HL-60 (cell line): Measurements from ENCODE around the gene ZNF79.

Experiments
- DNase-seq, 2 experiments: peaks; one replicate each; pipeline ENCODE4 v3.0.0-alpha.2; 2010 to 2020; ENCODE audit warnings: low read depth in 1 of 2, low spot score in 1 of 2
- H3K27ac ChIP-seq: fragments of 250-450 bp; sonication (Bioruptor Pico); replicated peaks from 2 replicates; pipeline ENCODE4 v1.5.1; 2020; ENCODE audit warnings: mild to moderate bottlenecking, moderate library complexity
- H3K27me3 ChIP-seq: fragments of 250-450 bp; sonication (Bioruptor Pico); 2 replicates; pipeline ENCODE4 v1.5.1; 2021; ENCODE audit warnings: mild to moderate bottlenecking, moderate library complexity; ENCODE audit not compliant: insufficient read depth, poor library complexity, severe bottlenecking
- H3K4me3 ChIP-seq: replicated peaks from 2 replicates; pipeline ENCODE4 v1.5.1; 2011; ENCODE audit warnings: mild to moderate bottlenecking, control low read depth, low read length; ENCODE audit not compliant: insufficient read depth
- GABPA ChIP-seq: IDR thresholded peaks from 2 replicates; pipeline ENCODE4 v1.6.1; 2012; ENCODE audit warnings: low read depth
- POLR2AphosphoS5 ChIP-seq: IDR thresholded peaks from 2 replicates; pipeline ENCODE4 v1.6.1; 2012; ENCODE audit warnings: low read depth
- REST ChIP-seq: IDR thresholded peaks from 2 replicates; pipeline ENCODE4 v1.6.1; 2012; ENCODE audit warnings: low read depth; ENCODE audit not compliant: insufficient replicate concordance
- SPI1 ChIP-seq: IDR thresholded peaks from 2 replicates; pipeline ENCODE4 v1.6.1; 2012; ENCODE audit warnings: low read depth, mild to moderate bottlenecking, borderline replicate concordance
- TF ChIP-seq, protein P1 (sequence below): IDR thresholded peaks from one replicate; pipeline ENCODE4 v1.5.1; 2011; ENCODE audit warnings: low read length, control low read depth, inconsistent platforms; ENCODE audit not compliant: insufficient read depth

The ZNF79 gene

DNA sequence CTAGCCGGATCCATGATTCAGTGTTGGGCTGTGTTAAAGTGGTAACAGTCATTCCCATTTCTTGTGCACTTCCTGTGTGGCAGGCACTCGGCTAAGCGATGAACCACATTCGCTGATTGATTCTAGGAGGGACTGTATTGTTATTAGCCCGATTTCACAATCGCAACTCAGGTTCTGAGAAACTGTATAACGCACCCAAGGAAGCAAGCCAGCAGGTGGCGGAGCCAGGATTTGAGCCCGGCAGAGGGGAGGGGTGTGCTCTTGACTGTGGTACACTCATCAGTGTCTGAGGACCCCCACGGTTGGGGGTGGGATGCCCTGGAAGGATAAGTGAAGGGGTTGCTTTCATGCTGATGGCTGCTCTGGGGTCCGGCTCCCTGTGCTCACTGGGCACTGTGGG, 61.8 kb downstream of the ZNF79 start:
- DNase-seq = no peak
- H3K27ac ChIP-seq = no peak overlapping the region
- no peaks in the 10 kb centered on the region for H3K27me3 ChIP-seq

DNA sequence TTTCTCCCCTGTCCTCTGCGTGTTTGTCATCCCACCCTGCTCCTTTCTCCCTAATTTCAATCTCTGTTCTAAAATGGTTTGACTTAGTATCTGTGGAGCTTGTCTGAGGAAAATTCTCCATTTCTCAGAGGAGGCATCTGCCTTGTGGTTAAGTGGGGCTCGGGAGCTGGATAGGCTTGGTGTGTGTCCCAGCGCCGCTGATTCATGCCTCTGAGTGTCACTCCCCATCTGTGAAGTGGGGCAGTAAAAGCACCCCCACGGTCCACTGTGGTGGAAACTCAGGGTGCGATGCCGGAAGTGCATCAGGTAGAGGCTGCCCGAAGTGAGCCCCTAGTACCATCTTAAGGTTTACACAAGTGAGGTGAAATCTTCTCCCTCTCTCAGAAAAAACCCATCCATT, 64.8 kb downstream of the ZNF79 start:
- no peak overlapping the region for H3K4me3 ChIP-seq
- no peak for DNase-seq
- H3K27me3 ChIP-seq = no peaks in the 10 kb centered on the region
- TF ChIP-seq REST = no peak
- TF ChIP-seq SPI1 = no peak
- TF ChIP-seq, protein P1, sequence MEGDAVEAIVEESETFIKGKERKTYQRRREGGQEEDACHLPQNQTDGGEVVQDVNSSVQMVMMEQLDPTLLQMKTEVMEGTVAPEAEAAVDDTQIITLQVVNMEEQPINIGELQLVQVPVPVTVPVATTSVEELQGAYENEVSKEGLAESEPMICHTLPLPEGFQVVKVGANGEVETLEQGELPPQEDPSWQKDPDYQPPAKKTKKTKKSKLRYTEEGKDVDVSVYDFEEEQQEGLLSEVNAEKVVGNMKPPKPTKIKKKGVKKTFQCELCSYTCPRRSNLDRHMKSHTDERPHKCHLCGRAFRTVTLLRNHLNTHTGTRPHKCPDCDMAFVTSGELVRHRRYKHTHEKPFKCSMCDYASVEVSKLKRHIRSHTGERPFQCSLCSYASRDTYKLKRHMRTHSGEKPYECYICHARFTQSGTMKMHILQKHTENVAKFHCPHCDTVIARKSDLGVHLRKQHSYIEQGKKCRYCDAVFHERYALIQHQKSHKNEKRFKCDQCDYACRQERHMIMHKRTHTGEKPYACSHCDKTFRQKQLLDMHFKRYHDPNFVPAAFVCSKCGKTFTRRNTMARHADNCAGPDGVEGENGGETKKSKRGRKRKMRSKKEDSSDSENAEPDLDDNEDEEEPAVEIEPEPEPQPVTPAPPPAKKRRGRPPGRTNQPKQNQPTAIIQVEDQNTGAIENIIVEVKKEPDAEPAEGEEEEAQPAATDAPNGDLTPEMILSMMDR = no peak
- TF ChIP-seq GABPA = no peak
- TF ChIP-seq POLR2AphosphoS5 = no peak
- H3K27ac ChIP-seq = no peak overlapping the region

More for the DNA sequence above, 61.8 kb downstream of the ZNF79 start:
- H3K4me3 ChIP-seq = no peak overlapping the region
- TF ChIP-seq GABPA = no peak
- TF ChIP-seq, protein P1 = no peak
- TF ChIP-seq POLR2AphosphoS5 = no peak
- no peak for TF ChIP-seq REST
- no peak for TF ChIP-seq SPI1

GRCh38 chr9:127489471-127490115, 65.4 kb downstream of the ZNF79 start:
- no peak overlapping the region for H3K4me3 ChIP-seq
- H3K27me3 ChIP-seq = no peaks in the 10 kb centered on the region
- TF ChIP-seq, protein P1 = no peak
- TF ChIP-seq SPI1 = no peak
- TF ChIP-seq GABPA = no peak
- no peak for TF ChIP-seq REST
- TF ChIP-seq POLR2AphosphoS5 = no peak
- H3K27ac ChIP-seq = no peak overlapping the region
- no peak for DNase-seq
